ENCODE data around the gene LARP4. TPM values are rescaled to one million over a fixed set of nuclear protein-coding genes. Genes with fewer than 3 reads are reported as not detected.
"Not testable (repeated sequence)": the region's sequence is repeated elsewhere in the genome, so short reads cannot be mapped to it uniquely, and the experiment has no call there.

Gene LARP4
- total RNA-seq, 1 experiment from 2014 or later: 40.3 TPM

DNA sequence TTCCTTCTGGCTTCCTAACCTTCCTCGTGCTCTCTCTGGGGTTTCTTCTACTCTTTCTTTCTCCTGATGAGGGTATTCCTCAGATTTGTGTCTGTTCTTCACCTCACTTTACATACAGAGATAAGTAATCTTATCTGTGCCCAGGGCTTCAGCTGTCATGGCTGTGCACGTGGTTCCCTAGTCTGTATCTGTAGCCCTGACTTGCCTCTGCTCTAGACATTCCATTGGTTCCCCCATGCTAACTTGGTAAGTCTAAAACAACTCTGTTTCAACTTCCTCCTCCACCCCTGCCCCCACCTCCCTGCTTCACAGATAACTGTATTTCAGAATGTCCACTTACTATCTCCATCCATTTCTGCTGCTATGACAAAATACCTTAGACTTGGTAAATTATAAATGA is 114.9 kb downstream of the LARP4 start:
- Histone ChIP-seq H3K4me2 (ENCODE audit: low read depth, low read length, poor library complexity, severe bottlenecking) (no peak overlapping the region), H3K27me3 (ENCODE audit: low read length) (no peaks in the 10 kb centered on the region), H4K20me1 (ENCODE audit: insufficient read depth, low read depth, low read length) (no peaks in the 10 kb centered on the region), H3K9ac (ENCODE audit: low read length) (no peak overlapping the region), H3K36me3 (ENCODE audit: insufficient read depth, low read length) (no peaks in the 10 kb centered on the region), H3K79me2 (ENCODE audit: low read length) (peaks cover 96% of the 10 kb centered on the region), H3K9me2 (replicated peaks; ENCODE audit: insufficient read depth, low read length) (no peaks in the 10 kb centered on the region), H2AFZ (ENCODE audit: low read length) (no peak overlapping the region), H3K9me3 (ENCODE audit: low read length) (no peaks in the 10 kb centered on the region), H3K4me1 (ENCODE audit: low read length) (peaks cover 43% of the 10 kb centered on the region), H3K4me3 (ENCODE audit: low read length) (no peak overlapping the region), H3K27ac (ENCODE audit: low read length) (no peak overlapping the region)
- DNase-seq: no peak

DNA sequence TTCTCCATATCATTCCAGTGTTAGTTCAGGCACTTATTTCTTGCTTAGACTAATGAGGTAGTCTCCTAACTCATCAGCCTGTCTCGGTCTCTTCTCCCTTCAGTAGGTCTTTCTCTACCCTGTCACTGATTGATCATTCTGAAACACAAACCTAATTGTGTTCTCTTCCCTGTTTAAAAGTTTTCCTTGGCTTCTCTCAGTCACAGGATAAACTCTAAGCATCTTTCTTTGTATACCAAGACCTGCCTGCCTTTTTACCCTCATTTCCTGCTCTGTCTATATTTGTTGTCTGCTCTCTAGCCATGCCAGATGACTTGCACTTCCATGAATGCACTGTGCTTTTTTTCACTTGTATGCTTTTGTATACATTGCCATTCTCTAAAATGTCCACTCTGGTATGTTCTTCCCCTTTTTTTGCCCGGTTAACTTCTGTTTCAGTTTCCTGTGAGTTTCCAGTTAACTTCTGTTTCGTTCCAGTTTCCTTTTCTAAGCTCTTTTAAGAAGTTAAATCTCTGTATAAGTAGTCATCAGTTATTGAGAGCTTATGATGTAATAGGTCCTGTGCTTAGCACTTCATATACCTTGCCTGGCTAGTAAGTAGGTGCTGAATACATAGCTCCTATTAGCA is 116.8 kb downstream of the LARP4 start:
- Histone ChIP-seq H3K4me3 (ENCODE audit: low read length) (peak overlapping the region; percentile 3; the same call in 1 of the 2 replicates), H2AFZ (ENCODE audit: low read length) (no peak overlapping the region), H3K27me3 (ENCODE audit: low read length) (no peaks in the 10 kb centered on the region), H3K4me2 (ENCODE audit: low read depth, low read length, poor library complexity, severe bottlenecking) (peak overlapping the region; percentile 40), H4K20me1 (ENCODE audit: insufficient read depth, low read depth, low read length) (no peaks in the 10 kb centered on the region), H3K36me3 (ENCODE audit: insufficient read depth, low read length) (no peaks in the 10 kb centered on the region), H3K9me3 (ENCODE audit: low read length) (no peaks in the 10 kb centered on the region), H3K9ac (ENCODE audit: low read length) (0 out of 2 replicates have a peak overlapping the region, but pooled peaks have one; percentile 16), H3K9me2 (replicated peaks; ENCODE audit: insufficient read depth, low read length) (no peaks in the 10 kb centered on the region), H3K27ac (ENCODE audit: low read length) (peak overlapping the region; percentile 54), H3K79me2 (ENCODE audit: low read length) (peaks cover 96% of the 10 kb centered on the region), H3K4me1 (ENCODE audit: low read length) (peaks cover 50% of the 10 kb centered on the region)
- DNase-seq: peak; percentile 76

DNA sequence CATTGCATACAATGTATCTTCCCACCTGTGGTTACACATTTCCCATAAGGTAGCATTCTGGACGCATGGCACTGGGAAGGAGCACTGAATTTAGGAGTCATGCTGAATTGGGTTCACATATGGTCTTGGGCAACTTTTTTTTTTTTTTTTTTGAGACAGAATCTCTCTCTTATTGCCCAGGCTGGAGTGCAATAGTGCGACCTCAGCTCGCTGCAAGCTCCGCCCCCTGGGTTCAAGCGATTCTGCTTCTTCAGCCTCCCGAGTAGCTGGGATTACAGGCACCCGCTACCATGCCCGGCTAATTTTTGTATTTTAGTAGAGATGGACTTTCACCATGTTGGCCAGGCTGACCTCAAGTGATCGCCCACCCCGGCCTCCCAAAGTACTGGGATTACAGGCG is 117.4 kb downstream of the LARP4 start:
- H3K27me3 ChIP-seq (ENCODE audit: low read length): no peaks in the 10 kb centered on the region
- no peaks in the 10 kb centered on the region for H4K20me1 ChIP-seq (ENCODE audit: insufficient read depth, low read depth, low read length)
- H3K27ac ChIP-seq (ENCODE audit: low read length): peak overlapping the region; percentile 54
- no peaks in the 10 kb centered on the region for H3K9me2 ChIP-seq (replicated peaks; ENCODE audit: insufficient read depth, low read length)
- H3K4me3 ChIP-seq (ENCODE audit: low read length): no peak overlapping the region; the same call in 1 of the 2 replicates
- no peak for DNase-seq
- H3K4me1 ChIP-seq (ENCODE audit: low read length): peaks cover 50% of the 10 kb centered on the region
- no peak overlapping the region for H2AFZ ChIP-seq (ENCODE audit: low read length)
- no peaks in the 10 kb centered on the region for H3K9me3 ChIP-seq (ENCODE audit: low read length)
- H3K79me2 ChIP-seq (ENCODE audit: low read length): peaks cover 95% of the 10 kb centered on the region
- H3K9ac ChIP-seq (ENCODE audit: low read length): no peak overlapping the region
- peak overlapping the region; percentile 40 for H3K4me2 ChIP-seq (ENCODE audit: low read depth, low read length, poor library complexity, severe bottlenecking)
- H3K36me3 ChIP-seq (ENCODE audit: insufficient read depth, low read length): no peaks in the 10 kb centered on the region

DNA sequence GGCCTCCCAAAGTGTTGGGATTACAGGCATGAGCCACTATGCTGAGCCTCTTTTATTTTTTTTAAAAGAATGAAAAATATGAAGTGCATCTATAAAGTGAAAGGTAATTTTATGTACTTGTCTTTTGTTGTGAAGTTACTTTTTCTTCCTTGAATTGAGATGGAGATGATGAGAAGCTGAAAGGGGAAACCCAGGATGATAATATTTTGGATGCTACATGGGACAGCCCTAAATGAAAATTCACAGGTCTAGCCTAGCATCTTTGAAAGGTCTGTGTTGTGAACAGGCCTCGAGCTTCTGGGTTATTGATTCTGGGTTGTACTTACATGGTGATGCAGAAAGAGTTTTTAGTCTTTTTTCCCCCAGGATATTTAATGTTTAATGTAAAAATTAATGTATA is 118.7 kb downstream of the LARP4 start:
- no peak overlapping the region for H3K4me3 ChIP-seq (ENCODE audit: low read length)
- no peak overlapping the region for H2AFZ ChIP-seq (ENCODE audit: low read length)
- H4K20me1 ChIP-seq (ENCODE audit: insufficient read depth, low read depth, low read length): no peaks in the 10 kb centered on the region
- H3K9me2 ChIP-seq (replicated peaks; ENCODE audit: insufficient read depth, low read length): no peaks in the 10 kb centered on the region
- H3K79me2 ChIP-seq (ENCODE audit: low read length): peaks cover 95% of the 10 kb centered on the region
- no peak overlapping the region for H3K27ac ChIP-seq (ENCODE audit: low read length)
- H3K4me2 ChIP-seq (ENCODE audit: low read depth, low read length, poor library complexity, severe bottlenecking): no peak overlapping the region
- no peaks in the 10 kb centered on the region for H3K27me3 ChIP-seq (ENCODE audit: low read length)
- no peak for DNase-seq
- no peaks in the 10 kb centered on the region for H3K9me3 ChIP-seq (ENCODE audit: low read length)
- H3K4me1 ChIP-seq (ENCODE audit: low read length): peaks cover 49% of the 10 kb centered on the region
- H3K36me3 ChIP-seq (ENCODE audit: insufficient read depth, low read length): no peaks in the 10 kb centered on the region
- H3K9ac ChIP-seq (ENCODE audit: low read length): no peak overlapping the region

DNA sequence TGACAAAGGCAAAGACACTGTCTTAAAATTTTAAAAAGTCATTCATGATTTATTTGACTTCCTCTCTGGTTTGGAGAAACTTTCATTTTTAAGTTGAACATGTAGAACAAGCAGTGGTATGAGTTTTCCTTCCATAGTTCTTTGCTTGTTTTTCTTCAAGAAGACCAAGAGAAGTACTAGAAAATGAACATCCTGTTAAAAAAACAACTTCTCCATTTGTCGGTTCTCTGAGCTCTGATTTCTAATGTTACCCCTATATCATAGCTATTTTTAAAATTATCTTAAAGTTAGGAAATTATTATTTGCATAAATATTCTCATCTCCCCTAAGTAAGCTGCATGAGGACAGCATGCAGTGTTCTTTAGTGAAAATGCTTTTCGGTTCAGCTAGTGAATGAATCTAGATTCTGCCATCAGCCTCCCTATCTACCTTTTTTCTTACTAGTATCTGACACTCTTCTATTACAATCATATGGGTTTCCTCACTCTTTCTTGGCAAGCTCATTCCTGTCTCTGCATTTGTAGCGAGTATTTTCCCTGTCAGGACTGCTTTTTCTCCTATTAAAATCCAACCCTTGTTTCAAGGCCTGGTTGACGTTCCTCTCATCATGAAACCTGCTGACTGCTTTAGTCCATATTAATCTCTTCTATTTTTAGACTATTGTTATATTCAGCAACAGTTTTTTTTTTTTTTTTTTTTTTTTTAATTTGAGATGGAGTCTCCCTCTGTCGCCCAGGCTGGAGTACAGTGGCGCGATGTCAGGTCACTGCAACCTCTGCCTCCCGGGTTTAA is 119.9 kb downstream of the LARP4 start:
- Histone ChIP-seq H3K27me3 (ENCODE audit: low read length) (no peaks in the 10 kb centered on the region), H3K9me2 (replicated peaks; ENCODE audit: insufficient read depth, low read length) (no peaks in the 10 kb centered on the region), H4K20me1 (ENCODE audit: insufficient read depth, low read depth, low read length) (no peaks in the 10 kb centered on the region), H3K27ac (ENCODE audit: low read length) (peak overlapping the region; percentile 42; the same call in 1 of the 2 replicates), H2AFZ (ENCODE audit: low read length) (no peak overlapping the region), H3K4me3 (ENCODE audit: low read length) (no peak overlapping the region), H3K9ac (ENCODE audit: low read length) (no peak overlapping the region), H3K79me2 (ENCODE audit: low read length) (peaks cover 95% of the 10 kb centered on the region), H3K36me3 (ENCODE audit: insufficient read depth, low read length) (no peaks in the 10 kb centered on the region), H3K9me3 (ENCODE audit: low read length) (no peaks in the 10 kb centered on the region), H3K4me1 (ENCODE audit: low read length) (peaks cover 44% of the 10 kb centered on the region), H3K4me2 (ENCODE audit: low read depth, low read length, poor library complexity, severe bottlenecking) (peak overlapping the region; percentile 41)
- DNase-seq: peak; percentile 68

DNA sequence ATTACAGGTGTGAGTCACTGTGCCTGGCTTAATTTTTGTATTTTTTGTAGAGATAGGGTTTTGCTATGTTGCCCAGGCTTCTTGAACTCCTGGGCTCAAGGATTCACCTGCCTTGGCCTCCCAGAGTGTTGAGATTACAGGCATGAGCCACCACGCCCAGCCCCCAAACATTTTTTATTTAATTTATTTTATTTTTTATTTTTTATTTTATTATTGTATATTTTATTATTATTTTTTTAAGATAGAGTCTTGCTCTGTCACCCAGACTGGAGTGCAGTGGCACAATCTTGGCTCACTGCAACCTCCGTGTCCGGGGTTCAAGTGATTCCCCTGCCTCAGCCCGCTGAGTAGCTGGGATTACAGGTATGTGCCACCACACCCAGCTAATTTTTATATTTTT is 121.1 kb downstream of the LARP4 start:
- not testable (repeated sequence) for H3K9ac ChIP-seq (ENCODE audit: low read length); H3K9me3 ChIP-seq (ENCODE audit: low read length); H3K36me3 ChIP-seq (ENCODE audit: insufficient read depth, low read length); H4K20me1 ChIP-seq (ENCODE audit: insufficient read depth, low read depth, low read length); H3K4me2 ChIP-seq (ENCODE audit: low read depth, low read length, poor library complexity, severe bottlenecking); H3K27ac ChIP-seq (ENCODE audit: low read length); H3K9me2 ChIP-seq (replicated peaks; ENCODE audit: insufficient read depth, low read length); DNase-seq; H3K4me3 ChIP-seq (ENCODE audit: low read length); H2AFZ ChIP-seq (ENCODE audit: low read length); H3K27me3 ChIP-seq (ENCODE audit: low read length)
- H3K79me2 ChIP-seq (ENCODE audit: low read length): peaks cover 95% of the 10 kb centered on the region
- peaks cover 47% of the 10 kb centered on the region for H3K4me1 ChIP-seq (ENCODE audit: low read length)

DNA sequence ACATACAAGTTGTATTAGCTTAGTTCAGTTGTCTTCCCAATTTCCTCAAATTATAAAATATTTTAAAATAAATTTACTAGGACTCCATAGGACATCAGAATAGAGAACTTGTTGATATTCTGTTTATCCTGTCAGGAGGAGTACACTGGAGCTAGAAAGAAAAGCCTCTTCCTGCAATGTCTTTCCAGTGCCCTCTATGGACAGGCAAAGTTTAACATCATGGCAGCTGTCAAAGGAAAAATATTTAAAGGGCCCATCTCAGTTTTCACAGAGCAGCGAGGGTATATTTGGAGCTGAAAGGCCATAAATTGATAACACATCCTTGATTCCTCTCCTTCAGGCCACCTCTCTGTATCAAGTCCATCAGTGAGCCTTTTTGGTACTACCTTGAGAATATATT is 123.1 kb downstream of the LARP4 start:
- no peak overlapping the region for H3K9ac ChIP-seq (ENCODE audit: low read length)
- no peak overlapping the region for H3K4me3 ChIP-seq (ENCODE audit: low read length)
- H3K79me2 ChIP-seq (ENCODE audit: low read length): peaks cover 98% of the 10 kb centered on the region
- no peaks in the 10 kb centered on the region for H4K20me1 ChIP-seq (ENCODE audit: insufficient read depth, low read depth, low read length)
- H3K4me1 ChIP-seq (ENCODE audit: low read length): peaks cover 36% of the 10 kb centered on the region
- DNase-seq: no peak
- no peaks in the 10 kb centered on the region for H3K9me3 ChIP-seq (ENCODE audit: low read length)
- no peaks in the 10 kb centered on the region for H3K27me3 ChIP-seq (ENCODE audit: low read length)
- H3K27ac ChIP-seq (ENCODE audit: low read length): no peak overlapping the region
- H3K9me2 ChIP-seq (replicated peaks; ENCODE audit: insufficient read depth, low read length): no peaks in the 10 kb centered on the region
- no peaks in the 10 kb centered on the region for H3K36me3 ChIP-seq (ENCODE audit: insufficient read depth, low read length)
- no peak overlapping the region for H2AFZ ChIP-seq (ENCODE audit: low read length)
- no peak overlapping the region for H3K4me2 ChIP-seq (ENCODE audit: low read depth, low read length, poor library complexity, severe bottlenecking)

DNA sequence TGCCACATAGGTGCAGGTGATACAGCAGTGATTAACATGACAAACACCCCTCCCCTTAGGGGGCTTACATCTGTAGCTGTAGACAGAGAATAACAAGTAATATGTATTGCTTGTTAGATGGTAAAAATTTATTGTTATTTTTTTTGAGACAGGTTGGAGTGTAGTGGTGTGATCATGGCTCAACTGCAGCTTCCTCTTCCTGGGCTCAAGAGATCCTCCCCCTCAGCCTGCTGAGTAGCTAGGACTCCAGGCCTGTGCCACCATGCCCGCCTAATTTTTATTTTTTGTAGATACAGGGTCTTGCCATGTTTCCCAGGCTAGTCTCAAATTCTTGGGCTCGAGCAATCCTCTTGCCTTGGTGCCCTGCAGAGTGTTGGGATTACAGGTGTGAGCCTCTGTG is 123.9 kb downstream of the LARP4 start:
- no peaks in the 10 kb centered on the region for H3K27me3 ChIP-seq (ENCODE audit: low read length)
- H3K79me2 ChIP-seq (ENCODE audit: low read length): peaks cover 98% of the 10 kb centered on the region
- H3K9me2 ChIP-seq (replicated peaks; ENCODE audit: insufficient read depth, low read length): no peaks in the 10 kb centered on the region
- H3K27ac ChIP-seq (ENCODE audit: low read length): no peak overlapping the region
- H4K20me1 ChIP-seq (ENCODE audit: insufficient read depth, low read depth, low read length): no peaks in the 10 kb centered on the region
- H3K9me3 ChIP-seq (ENCODE audit: low read length): no peaks in the 10 kb centered on the region
- no peak overlapping the region for H3K4me2 ChIP-seq (ENCODE audit: low read depth, low read length, poor library complexity, severe bottlenecking)
- no peak for DNase-seq
- H3K4me3 ChIP-seq (ENCODE audit: low read length): no peak overlapping the region
- H3K36me3 ChIP-seq (ENCODE audit: insufficient read depth, low read length): no peaks in the 10 kb centered on the region
- H3K9ac ChIP-seq (ENCODE audit: low read length): no peak overlapping the region
- no peak overlapping the region for H2AFZ ChIP-seq (ENCODE audit: low read length)
- peaks cover 31% of the 10 kb centered on the region for H3K4me1 ChIP-seq (ENCODE audit: low read length)

All from Karpas-422 (cell line).